GM20000 (cell line): ENCODE data around the gene STIP1.

Source experiments
- DNase-seq: peaks from one replicate; pipeline ENCODE4 v3.0.0; 2012; ENCODE audit warnings: low spot score
- TF ChIP-seq, protein P1 (sequence below): IDR thresholded peaks from 2 replicates; pipeline ENCODE4 v1.5.1; 2012; ENCODE audit warnings: mild to moderate bottlenecking, control low read depth; ENCODE audit errors: extremely low read depth, missing control alignments

Gene STIP1

DNA sequence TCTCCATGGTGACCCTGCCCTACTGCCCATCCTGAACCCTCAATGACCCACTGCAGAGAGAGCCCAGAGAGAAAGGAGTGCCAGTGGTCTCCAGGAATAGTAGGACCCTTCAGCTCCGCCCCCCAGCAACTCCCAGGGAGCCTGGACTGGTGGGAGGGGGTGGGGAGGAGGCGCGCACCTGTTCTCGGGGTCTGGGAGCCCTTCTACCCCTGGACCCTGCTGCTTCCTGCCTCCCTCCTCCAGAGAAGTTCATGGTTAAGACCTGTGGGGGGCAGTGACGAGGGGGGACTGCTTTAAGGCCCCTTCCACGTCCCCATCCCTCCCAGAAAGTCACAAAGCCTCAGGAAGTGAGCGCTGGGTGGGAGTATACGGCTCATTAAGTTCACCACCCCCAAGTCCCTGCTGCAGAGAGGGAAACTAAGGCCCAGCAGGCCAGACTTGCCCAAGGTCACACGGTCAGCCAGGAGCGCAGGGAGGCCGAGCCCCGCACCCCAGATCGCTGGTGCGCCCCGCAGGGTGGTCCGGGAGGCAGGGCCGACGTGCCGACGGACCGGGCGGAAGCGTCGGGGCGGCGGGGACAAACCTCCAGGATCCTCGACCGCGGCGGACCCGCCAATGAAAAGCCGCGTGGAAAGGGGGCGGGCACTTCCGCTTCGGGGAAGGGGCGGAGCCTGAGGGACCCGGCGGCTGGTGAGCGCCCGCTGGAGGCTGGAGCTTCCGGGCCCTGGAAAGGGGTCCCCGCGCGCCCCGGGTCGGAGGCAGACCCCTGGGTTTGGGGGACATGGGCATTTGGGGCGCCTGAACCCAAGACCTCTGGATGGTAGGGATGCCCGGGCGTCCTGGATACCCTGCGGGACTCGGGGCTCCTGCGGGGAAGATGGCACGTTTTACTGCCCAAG, 39.9 kb downstream of the STIP1 start, which contains the start of the genes NUDT22 and TRPT1:
TSS of gene NUDT22 (plus strand) at position 667 of the 899 bp plus-strand sequence. CDS start 379 bp downstream, outside the sequence.
TSS of gene TRPT1 (minus strand) at position 579 of the 899 bp plus-strand sequence. CDS start at position 253, 326 bp downstream.
- TF ChIP-seq, protein P1, sequence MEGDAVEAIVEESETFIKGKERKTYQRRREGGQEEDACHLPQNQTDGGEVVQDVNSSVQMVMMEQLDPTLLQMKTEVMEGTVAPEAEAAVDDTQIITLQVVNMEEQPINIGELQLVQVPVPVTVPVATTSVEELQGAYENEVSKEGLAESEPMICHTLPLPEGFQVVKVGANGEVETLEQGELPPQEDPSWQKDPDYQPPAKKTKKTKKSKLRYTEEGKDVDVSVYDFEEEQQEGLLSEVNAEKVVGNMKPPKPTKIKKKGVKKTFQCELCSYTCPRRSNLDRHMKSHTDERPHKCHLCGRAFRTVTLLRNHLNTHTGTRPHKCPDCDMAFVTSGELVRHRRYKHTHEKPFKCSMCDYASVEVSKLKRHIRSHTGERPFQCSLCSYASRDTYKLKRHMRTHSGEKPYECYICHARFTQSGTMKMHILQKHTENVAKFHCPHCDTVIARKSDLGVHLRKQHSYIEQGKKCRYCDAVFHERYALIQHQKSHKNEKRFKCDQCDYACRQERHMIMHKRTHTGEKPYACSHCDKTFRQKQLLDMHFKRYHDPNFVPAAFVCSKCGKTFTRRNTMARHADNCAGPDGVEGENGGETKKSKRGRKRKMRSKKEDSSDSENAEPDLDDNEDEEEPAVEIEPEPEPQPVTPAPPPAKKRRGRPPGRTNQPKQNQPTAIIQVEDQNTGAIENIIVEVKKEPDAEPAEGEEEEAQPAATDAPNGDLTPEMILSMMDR, result no peak
- DNase-seq, result peak; percentile 95

DNA sequence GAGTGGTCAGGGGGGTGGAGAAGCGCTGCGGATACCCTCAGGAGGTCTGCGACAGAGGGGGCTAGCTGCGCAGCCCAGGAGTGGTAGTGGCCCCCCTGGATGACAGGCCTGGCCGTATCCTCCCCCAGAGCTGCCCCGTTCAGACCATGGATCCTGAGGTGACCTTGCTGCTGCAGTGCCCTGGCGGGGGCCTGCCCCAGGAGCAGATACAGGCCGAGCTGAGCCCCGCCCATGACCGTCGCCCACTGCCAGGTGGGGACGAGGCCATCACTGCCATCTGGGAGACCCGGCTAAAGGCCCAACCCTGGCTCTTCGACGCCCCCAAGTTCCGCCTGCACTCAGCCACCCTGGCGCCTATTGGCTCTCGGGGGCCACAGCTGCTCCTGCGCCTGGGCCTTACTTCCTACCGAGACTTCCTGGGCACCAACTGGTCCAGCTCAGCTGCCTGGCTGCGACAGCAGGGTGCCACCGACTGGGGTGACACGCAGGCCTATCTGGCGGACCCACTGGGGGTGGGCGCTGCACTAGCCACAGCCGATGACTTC, 40.6 kb downstream of the STIP1 start:
- peak; percentile 86 for DNase-seq
- TF ChIP-seq, protein P1, result no peak

DNA sequence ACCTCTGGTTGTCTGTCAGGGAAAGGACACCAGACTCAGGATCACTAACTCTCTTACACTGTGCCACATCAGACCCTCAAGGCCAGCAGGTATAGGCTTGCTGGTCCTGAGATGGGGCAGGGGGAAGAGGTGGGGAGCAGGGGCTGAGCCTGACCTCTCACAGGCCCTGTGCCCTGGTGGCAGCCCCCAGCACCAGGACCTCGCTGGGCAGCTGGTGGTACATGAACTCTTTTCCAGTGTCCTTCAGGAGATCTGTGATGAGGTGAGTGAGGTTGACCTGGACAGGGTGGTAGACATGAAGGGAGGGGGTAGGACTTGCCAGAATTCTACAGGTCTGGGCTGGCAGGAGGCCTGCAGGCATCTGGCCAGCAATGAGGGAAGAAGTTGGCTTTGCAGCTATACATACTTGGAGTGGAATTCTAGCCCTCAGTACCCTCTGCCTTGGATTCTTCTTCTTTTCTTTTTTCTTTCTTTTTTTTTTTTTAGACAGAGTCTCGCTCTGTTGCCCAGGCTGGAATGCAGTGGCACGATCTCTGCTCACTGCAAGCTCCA, 41.5 kb downstream of the STIP1 start:
- DNase-seq, result no peak
- TF ChIP-seq, protein P1, result no peak

GRCh38 chr11:64229090-64229743, 43.2 kb downstream of the STIP1 start:
- no peak for DNase-seq
- TF ChIP-seq, protein P1, result no peak

DNA sequence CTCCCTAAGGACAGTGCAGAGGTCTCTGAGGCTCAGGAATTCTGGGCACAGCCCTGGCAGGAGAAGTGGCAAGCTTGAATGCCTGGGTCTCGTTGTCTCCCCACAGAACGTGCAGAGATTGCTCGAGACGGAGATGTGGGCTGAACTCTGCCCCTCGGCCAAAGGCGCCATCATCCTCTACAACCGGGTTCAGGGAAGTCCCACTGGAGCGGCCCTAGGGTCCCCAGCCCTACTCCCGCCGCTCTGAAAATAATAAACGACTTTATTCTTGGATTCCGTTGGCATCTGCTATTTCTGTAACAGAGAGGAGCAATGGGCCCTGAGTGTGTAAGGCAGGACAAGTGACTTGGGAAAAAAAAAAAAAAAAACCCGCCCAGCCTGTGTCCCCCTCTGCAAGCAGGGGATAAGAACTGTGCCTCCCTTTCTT, 43.8 kb downstream of the STIP1 start:
- DNase-seq, result no peak
- TF ChIP-seq, protein P1, result no peak

- TF ChIP-seq, protein P1, result no peak
- DNase-seq, result peak; percentile 93
Measured at GRCh38 chr11:64230171-64230984, 44.4 kb downstream of the STIP1 start, which contains the start of gene DNAJC4. Gene DNAJC4, plus strand, starts transcription at chr11:64230548. Its CDS starts 307 bp downstream, at chr11:64230855.
